Epithelial cell of prostate (primary cell): ENCODE results near the gene DLEC1.
A peak's percentile ranks its signal among the peaks of the same experiment; 100 is the strongest.

ENCODE experiments used
- DNase-seq: peaks from one replicate; pipeline ENCODE4 v3.0.0-alpha.2; 2011; ENCODE audit warnings: low read depth, low spot score
- H3K27ac ChIP-seq: fragments of 450-650 bp; 2 replicates; pipeline ENCODE4 v1.5.1; 2017; ENCODE audit warnings: mild to moderate bottlenecking

The DLEC1 gene

DNA sequence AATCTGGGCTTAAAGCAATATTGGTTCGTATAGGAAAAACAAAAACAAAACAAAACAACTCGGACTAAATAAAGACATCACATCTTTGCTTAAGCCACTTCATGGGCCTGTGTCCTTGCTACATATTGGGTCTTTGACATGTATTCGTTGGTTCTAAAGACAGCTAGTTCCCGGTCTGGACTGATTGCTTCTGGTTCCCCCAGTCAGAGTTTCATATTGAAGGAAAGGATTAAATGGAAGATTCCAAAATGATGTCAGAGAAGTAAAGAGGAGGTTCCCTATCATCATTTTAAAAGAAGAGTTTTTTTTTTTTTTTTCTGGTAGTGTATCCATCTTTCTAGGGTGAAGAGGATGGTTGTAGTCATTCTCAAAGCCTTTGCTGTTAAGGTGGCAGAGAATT lies 128.6 kb downstream of the DLEC1 start:
- DNase-seq: no peak
- H3K27ac ChIP-seq: peak overlapping the region; percentile 96

DNA sequence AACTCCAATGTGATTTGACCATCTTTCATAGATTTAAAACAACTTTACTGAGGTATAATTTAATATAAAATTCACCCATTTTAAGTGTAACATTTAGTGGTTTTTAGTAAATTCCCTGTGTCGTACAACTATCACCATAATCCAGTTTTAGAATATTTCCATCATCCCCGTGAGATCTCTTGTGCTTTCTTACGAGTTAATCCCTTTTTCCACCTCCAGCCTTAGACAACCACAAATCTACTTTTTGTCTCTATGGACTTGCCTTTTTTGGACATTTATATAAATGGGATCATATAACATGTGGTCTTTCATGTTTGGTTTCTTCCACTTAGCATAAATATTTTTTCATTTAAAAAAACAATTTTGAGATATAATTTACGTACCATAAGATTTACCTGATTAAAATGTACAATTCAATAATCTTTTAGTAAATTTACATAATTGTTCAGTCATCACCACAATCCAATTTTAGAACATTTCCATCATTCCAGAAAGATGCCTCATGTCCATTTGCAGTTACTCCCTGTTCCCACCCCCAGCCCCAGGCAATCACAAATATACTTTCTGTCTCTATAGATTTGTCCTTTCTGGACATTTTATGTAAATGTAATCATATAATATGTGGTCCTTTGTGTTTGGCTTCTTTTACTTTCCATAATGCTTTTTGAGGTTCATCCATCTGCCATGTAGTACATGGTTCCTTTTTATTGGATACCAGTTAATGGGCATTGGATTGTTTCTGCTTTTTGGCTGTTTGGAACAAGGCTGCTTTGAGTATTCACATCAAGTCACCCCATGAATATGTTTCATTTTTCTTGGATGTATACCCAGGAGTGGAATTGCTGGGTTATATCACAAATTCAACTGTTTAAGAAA lies 129.4 kb downstream of the DLEC1 start:
- peak overlapping the region; percentile 96 for H3K27ac ChIP-seq
- DNase-seq: no peak

DNA sequence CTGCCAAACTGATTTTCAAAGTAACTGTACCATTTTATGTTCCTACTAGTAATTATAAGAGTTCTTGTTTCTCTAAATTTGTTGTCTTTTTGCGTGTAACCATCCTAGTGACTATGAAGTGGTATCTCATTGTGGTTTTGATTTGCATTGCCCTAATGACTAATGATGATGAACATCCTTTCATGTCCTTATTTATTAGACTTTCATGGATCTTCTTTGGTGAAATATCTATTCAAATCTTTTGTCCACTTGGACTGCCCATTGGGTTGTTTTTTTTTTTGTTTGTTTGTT lies 130.0 kb downstream of the DLEC1 start:
- DNase-seq: no peak
- peak overlapping the region; percentile 96 for H3K27ac ChIP-seq

DNA sequence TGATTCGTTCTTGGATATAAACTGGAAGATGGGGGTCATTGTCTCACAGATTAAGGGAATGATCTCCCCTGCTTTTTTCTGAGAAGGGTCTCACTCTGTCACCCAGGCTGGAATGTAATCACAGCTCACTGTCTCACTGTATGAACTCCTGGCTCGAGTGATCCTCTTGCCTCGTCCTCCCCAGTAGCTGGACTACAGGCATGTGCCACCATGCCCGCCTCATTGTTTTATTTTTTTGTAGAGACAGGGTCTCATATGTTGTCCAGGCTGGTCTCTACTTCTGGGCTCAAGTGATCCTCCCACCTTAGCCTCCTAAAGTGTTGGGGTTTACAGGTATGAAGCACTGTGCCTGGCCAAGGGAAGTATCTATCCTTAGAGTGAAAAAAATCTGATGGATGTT lies 131.7 kb downstream of the DLEC1 start:
- DNase-seq: no peak
- H3K27ac ChIP-seq: peak overlapping the region; percentile 96

DNA sequence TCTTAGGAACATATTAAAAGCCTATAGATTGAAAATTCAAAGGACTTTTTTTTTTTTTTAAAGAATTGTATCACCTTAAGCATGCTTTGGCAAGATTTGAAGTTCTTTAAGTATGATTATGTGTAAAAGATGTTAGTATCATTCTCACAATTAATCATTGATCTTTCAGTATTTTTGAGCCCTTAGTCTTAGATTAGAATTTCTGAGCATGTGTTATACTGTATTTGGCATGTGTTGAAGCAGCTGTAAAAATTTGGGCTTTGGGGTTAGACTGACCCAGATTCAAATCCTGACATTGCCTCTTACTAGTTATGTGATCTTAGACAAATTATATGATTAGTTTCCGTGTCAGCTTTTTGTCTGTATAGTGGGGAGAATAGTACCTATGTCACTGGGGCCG lies 132.6 kb downstream of the DLEC1 start:
- H3K27ac ChIP-seq: no peak overlapping the region
- no peak for DNase-seq
